Stimulated activated CD8-positive, alpha-beta memory T cell treated with anti-CD3 and anti-CD28 coated beads, Interleukin-4, amount 100 ng/mL, for 4 hours (primary cell): ENCODE results near the gene DDRGK1.
"Not testable (repeated sequence)": the region's sequence is repeated elsewhere in the genome, so short reads cannot be mapped to it uniquely, and the experiment has no call there.

Experiments used
- DNase-seq, 2 donors: peaks; one replicate each; pipeline ENCODE4 v3.0.0-alpha.2; 2020; ENCODE audit warnings: low read depth in 2 of 2, low spot score in 1 of 2

Gene DDRGK1

GRCh38 chr20:3166338-3166912 is 38.1 kb downstream of the DDRGK1 start:
- DNase-seq, result no peak

- no peak for DNase-seq
These were observed 38.8 kb downstream of the DDRGK1 start for GRCh38 chr20:3165473-3166337.

GRCh38 chr20:3164763-3165410 is 39.6 kb downstream of the DDRGK1 start:
- no peak for DNase-seq

GRCh38 chr20:3164043-3164762 is 40.3 kb downstream of the DDRGK1 start:
- DNase-seq, result no peak

GRCh38 chr20:3163099-3164042 is 41.1 kb downstream of the DDRGK1 start:
- no peak for DNase-seq

- DNase-seq, result no peak
These were observed 42.3 kb downstream of the DDRGK1 start for GRCh38 chr20:3162080-3162611.

- no peak for DNase-seq
These were observed 43.0 kb downstream of the DDRGK1 start for GRCh38 chr20:3161316-3162079.

GRCh38 chr20:3160418-3160817 is 44.1 kb downstream of the DDRGK1 start:
- no peak for DNase-seq

- no peak for DNase-seq
These were observed 45.5 kb downstream of the DDRGK1 start for GRCh38 chr20:3158968-3159431.

- DNase-seq, result no peak
These were observed 46.7 kb downstream of the DDRGK1 start for GRCh38 chr20:3157817-3158216.

GRCh38 chr20:3156811-3157619 is 47.5 kb downstream of the DDRGK1 start:
- DNase-seq, result no peak

GRCh38 chr20:3152057-3152644 is 52.3 kb downstream of the DDRGK1 start:
- not testable (repeated sequence) for DNase-seq

GRCh38 chr20:3150908-3151307 is 53.6 kb downstream of the DDRGK1 start:
- no peak for DNase-seq

- DNase-seq, result no peak
These were observed 57.6 kb downstream of the DDRGK1 start for GRCh38 chr20:3146732-3147341.

- DNase-seq, result no peak
These were observed 62.7 kb downstream of the DDRGK1 start for GRCh38 chr20:3141757-3142156.
